ENCODE data around the gene KIF5C. TPM values are rescaled to one million over a fixed set of nuclear protein-coding genes. Genes with fewer than 3 reads are reported as not detected.

The KIF5C gene
- total and polyA plus RNA-seq, 4 donors = 0.06 to 0.25 (median 0.14) TPM

DNA sequence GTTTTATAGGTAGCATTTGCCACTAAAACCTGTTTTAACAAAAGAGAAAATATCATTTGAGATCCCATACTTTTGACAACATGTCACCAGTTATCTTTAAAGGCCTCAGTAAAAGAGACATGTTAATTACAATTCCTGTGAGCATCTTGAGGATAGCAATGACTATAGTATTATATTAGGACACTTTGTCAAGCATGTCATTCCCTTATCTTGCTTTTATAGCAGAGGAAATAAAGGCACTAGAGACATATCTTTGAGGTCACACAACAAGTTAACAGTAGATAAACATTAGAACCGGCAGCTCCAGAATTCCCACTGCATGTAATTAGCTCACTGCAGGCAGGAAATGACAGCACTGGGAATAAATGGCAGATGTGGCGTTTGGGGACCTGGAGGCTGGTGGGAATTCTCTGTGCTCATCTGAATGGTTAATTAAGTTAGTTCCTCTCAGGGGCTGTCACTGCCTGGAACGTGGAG lies 189.4 kb downstream of the KIF5C start:
- 50% methylated on average over 3 of the region's 3 CpGs for WGBS
- H3K4me3 ChIP-seq (ENCODE audit: low read depth in 1 of 3, low read length in 3 of 3) = no peak overlapping the region
- H3K9ac ChIP-seq (ENCODE audit: low read depth in 1 of 2, low read length in 2 of 2) = no peak overlapping the region
- no peaks in the 10 kb centered on the region for H3K4me1 ChIP-seq (ENCODE audit: control insufficient read depth in 4 of 4, insufficient read depth in 4 of 4, low read length in 3 of 4)
- H3K36me3 ChIP-seq (ENCODE audit: control insufficient read depth in 4 of 4, insufficient read depth in 3 of 4, low read depth in 1 of 4, low read length in 3 of 4) = no peaks in the 10 kb centered on the region
- TF ChIP-seq NR2F2 (IDR thresholded peaks at IDR 0.05) = no peak
- TF ChIP-seq, protein P1, sequence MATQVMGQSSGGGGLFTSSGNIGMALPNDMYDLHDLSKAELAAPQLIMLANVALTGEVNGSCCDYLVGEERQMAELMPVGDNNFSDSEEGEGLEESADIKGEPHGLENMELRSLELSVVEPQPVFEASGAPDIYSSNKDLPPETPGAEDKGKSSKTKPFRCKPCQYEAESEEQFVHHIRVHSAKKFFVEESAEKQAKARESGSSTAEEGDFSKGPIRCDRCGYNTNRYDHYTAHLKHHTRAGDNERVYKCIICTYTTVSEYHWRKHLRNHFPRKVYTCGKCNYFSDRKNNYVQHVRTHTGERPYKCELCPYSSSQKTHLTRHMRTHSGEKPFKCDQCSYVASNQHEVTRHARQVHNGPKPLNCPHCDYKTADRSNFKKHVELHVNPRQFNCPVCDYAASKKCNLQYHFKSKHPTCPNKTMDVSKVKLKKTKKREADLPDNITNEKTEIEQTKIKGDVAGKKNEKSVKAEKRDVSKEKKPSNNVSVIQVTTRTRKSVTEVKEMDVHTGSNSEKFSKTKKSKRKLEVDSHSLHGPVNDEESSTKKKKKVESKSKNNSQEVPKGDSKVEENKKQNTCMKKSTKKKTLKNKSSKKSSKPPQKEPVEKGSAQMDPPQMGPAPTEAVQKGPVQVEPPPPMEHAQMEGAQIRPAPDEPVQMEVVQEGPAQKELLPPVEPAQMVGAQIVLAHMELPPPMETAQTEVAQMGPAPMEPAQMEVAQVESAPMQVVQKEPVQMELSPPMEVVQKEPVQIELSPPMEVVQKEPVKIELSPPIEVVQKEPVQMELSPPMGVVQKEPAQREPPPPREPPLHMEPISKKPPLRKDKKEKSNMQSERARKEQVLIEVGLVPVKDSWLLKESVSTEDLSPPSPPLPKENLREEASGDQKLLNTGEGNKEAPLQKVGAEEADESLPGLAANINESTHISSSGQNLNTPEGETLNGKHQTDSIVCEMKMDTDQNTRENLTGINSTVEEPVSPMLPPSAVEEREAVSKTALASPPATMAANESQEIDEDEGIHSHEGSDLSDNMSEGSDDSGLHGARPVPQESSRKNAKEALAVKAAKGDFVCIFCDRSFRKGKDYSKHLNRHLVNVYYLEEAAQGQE (IDR thresholded peaks at IDR 0.05) = no peak
- no peak for TF ChIP-seq HNF4G (IDR thresholded peaks at IDR 0.05)
- TF ChIP-seq, protein P2, sequence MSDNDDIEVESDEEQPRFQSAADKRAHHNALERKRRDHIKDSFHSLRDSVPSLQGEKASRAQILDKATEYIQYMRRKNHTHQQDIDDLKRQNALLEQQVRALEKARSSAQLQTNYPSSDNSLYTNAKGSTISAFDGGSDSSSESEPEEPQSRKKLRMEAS (IDR thresholded peaks at IDR 0.05) = no peak
- no peak for TF ChIP-seq FOXA2 (IDR thresholded peaks at IDR 0.05)
- no peak for TF ChIP-seq TAF1 (conservative IDR thresholded peaks at IDR 0.05)
- TF ChIP-seq EGR1 (IDR thresholded peaks at IDR 0.05; ENCODE audit: low read depth in 2 of 2) = no peak
- no peak for TF ChIP-seq FOXA1 (IDR thresholded peaks at IDR 0.05)
- TF ChIP-seq, protein P3, sequence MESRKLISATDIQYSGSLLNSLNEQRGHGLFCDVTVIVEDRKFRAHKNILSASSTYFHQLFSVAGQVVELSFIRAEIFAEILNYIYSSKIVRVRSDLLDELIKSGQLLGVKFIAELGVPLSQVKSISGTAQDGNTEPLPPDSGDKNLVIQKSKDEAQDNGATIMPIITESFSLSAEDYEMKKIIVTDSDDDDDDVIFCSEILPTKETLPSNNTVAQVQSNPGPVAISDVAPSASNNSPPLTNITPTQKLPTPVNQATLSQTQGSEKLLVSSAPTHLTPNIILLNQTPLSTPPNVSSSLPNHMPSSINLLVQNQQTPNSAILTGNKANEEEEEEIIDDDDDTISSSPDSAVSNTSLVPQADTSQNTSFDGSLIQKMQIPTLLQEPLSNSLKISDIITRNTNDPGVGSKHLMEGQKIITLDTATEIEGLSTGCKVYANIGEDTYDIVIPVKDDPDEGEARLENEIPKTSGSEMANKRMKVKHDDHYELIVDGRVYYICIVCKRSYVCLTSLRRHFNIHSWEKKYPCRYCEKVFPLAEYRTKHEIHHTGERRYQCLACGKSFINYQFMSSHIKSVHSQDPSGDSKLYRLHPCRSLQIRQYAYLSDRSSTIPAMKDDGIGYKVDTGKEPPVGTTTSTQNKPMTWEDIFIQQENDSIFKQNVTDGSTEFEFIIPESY (IDR thresholded peaks at IDR 0.05) = no peak
- TF ChIP-seq, protein P4, sequence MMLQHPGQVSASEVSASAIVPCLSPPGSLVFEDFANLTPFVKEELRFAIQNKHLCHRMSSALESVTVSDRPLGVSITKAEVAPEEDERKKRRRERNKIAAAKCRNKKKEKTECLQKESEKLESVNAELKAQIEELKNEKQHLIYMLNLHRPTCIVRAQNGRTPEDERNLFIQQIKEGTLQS (IDR thresholded peaks at IDR 0.05) = no peak
- TF ChIP-seq HNF4A (conservative IDR thresholded peaks at IDR 0.05) = no peak
- TF ChIP-seq JUND (IDR thresholded peaks at IDR 0.05) = no peak
- no peak for TF ChIP-seq GABPA (IDR thresholded peaks at IDR 0.05 in 1 of 2, conservative IDR thresholded peaks at IDR 0.05 in 1 of 2)
- no peak for TF ChIP-seq SP1 (IDR thresholded peaks at IDR 0.05)
- no peak overlapping the region for H3K27ac ChIP-seq (ENCODE audit: low read depth in 1 of 2, low read length in 2 of 2)
- no peak for DNase-seq (ENCODE audit: low spot score)
- H3K27me3 ChIP-seq (ENCODE audit: control insufficient read depth in 4 of 4, insufficient read depth in 4 of 4, low read length in 3 of 4) = peaks cover 0 to 2% (median 0%) of the 10 kb centered on the region in 4 donors
- H3K9me3 ChIP-seq (ENCODE audit: control insufficient read depth in 4 of 4, low read length in 3 of 4) = no peaks in the 10 kb centered on the region

DNA sequence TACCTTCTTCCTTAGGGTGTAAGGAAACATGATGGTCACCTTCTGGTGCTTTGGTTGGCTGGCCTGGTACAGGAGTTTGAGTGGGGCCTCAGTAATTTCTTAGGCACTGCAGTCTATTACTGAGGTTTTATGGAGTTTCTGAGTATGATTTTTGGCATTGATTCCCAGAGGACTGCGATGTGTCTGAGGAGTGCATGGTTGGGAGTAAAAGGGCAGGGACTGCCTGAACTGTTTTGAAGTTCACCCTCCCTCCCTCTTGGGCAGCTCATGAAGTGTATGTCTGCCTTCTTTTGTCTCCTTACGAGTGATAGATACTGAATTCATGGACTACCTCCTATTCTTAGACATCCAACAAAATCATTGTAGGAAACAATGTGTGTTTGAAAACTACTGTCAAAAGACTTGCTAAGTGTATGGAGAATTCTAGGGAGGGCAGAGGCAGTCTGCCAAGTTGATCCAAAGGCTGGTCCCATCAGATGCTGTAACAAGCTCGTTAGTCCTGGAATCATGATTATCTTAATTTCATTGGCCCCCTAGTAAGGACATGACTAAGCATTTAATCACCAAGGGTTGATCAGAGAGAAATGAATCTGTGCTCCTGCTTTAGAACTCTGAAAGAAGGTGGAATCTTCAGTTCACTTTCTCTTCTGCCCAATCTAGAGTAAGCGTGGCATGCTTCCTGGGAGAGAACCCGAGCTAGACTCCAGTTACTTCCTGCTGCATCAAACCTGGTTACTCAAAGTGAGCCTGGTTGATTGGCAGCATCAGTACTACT lies 190.0 kb downstream of the KIF5C start:
- Histone ChIP-seq H3K9me3 (ENCODE audit: control insufficient read depth in 4 of 4, low read length in 3 of 4) (no peaks in the 10 kb centered on the region), H3K36me3 (ENCODE audit: control insufficient read depth in 4 of 4, insufficient read depth in 3 of 4, low read depth in 1 of 4, low read length in 3 of 4) (no peaks in the 10 kb centered on the region), H3K4me1 (ENCODE audit: control insufficient read depth in 4 of 4, insufficient read depth in 4 of 4, low read length in 3 of 4) (no peaks in the 10 kb centered on the region), H3K9ac (ENCODE audit: low read depth in 1 of 2, low read length in 2 of 2) (no peak overlapping the region), H3K27ac (ENCODE audit: low read depth in 1 of 2, low read length in 2 of 2) (no peak overlapping the region), H3K27me3 (ENCODE audit: control insufficient read depth in 4 of 4, insufficient read depth in 4 of 4, low read length in 3 of 4) (peaks cover 0 to 2% (median 0%) of the 10 kb centered on the region in 4 donors), H3K4me3 (ENCODE audit: low read depth in 1 of 3, low read length in 3 of 3) (no peak overlapping the region)
- DNase-seq (ENCODE audit: low spot score) = no peak
- WGBS = 75% methylated on average over 5 of the region's 5 CpGs
- TF ChIP-seq RAD21 (IDR thresholded peaks at IDR 0.05) = no peak
- TF ChIP-seq, protein P4 (IDR thresholded peaks at IDR 0.05) = no peak
- TF ChIP-seq FOXA1 (IDR thresholded peaks at IDR 0.05) = no peak
- TF ChIP-seq, protein P5, sequence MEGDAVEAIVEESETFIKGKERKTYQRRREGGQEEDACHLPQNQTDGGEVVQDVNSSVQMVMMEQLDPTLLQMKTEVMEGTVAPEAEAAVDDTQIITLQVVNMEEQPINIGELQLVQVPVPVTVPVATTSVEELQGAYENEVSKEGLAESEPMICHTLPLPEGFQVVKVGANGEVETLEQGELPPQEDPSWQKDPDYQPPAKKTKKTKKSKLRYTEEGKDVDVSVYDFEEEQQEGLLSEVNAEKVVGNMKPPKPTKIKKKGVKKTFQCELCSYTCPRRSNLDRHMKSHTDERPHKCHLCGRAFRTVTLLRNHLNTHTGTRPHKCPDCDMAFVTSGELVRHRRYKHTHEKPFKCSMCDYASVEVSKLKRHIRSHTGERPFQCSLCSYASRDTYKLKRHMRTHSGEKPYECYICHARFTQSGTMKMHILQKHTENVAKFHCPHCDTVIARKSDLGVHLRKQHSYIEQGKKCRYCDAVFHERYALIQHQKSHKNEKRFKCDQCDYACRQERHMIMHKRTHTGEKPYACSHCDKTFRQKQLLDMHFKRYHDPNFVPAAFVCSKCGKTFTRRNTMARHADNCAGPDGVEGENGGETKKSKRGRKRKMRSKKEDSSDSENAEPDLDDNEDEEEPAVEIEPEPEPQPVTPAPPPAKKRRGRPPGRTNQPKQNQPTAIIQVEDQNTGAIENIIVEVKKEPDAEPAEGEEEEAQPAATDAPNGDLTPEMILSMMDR (IDR thresholded peaks at IDR 0.05; ENCODE audit: low read depth, low read length, missing input control) = no peak
- TF ChIP-seq NR2F2 (IDR thresholded peaks at IDR 0.05) = no peak
- TF ChIP-seq SP1 (IDR thresholded peaks at IDR 0.05) = no peak
- no peak for TF ChIP-seq RXRA (IDR thresholded peaks at IDR 0.05)
- TF ChIP-seq, protein P3 (IDR thresholded peaks at IDR 0.05) = no peak
- no peak for TF ChIP-seq TAF1 (conservative IDR thresholded peaks at IDR 0.05)
- TF ChIP-seq GABPA (IDR thresholded peaks at IDR 0.05 in 1 of 2, conservative IDR thresholded peaks at IDR 0.05 in 1 of 2) = no peak
